NCI-H1105 treated with DMSO at 0.1 percent for 48 hours (cell line): Measurements from ENCODE around the gene SLC9A4.

Experiments
- DNase-seq: peaks from one replicate; lab custom pipeline; 2025; lab: John Stamatoyannopoulos, UW

Gene SLC9A4

DNA sequence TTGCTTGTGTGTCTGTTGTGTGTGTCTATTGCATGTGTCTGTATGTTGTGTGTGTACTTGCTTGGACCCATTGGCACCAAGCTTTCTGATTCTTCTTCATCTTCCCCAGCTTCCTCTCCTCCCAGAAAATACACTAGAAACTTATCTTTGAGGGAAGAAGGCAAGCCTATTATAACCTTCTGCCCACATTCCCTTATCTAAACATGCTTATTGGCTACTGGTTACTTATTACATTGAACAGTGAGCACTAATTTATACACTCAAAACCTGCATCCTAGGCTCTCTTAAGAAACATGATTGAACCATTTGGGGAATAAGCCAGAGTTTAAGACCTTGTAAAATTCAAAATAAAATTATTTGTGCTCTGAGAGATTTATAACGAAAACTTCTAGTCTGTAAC, 26.5 kb downstream of the SLC9A4 start:
- no peak for DNase-seq

DNA sequence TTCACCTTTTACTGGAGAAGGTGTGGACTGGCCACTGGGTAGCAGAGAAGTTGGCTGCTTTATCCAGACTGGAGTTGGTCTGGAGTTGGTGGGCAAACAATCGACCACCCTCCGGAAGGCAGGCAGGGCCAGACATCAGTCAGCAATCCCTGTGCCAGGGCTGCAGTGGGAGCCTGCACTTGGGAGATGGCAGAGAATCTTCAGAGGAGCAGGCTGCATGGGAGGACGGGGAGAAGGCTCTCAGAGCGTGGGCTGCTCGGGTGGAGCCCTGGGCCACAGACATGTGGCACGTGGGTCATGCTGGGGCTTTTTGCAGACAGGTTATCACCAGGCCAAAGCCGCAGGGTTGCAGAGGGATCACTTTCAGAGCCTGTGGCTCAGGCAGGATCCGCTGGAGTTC, 29.6 kb downstream of the SLC9A4 start:
- DNase-seq = no peak

DNA sequence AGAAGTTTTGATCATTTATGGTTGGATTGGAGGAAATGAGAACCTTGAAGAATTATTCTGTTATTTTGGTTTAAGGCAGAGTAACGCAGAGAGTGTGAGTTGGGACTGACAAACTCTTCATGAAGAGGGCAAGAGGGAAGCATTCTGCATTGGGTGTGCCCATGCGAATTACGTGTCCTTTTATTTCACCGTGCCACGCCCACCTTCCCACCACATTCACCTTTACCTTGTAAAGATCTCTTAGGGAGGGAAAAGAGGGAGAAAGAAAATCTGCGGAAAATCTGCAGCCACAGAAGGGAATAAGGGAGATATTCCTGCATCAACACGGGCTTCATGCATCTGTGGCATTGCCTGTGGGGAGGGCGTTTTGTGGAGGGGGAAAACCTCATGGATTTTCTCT, 31.8 kb downstream of the SLC9A4 start:
- DNase-seq = no peak

DNA sequence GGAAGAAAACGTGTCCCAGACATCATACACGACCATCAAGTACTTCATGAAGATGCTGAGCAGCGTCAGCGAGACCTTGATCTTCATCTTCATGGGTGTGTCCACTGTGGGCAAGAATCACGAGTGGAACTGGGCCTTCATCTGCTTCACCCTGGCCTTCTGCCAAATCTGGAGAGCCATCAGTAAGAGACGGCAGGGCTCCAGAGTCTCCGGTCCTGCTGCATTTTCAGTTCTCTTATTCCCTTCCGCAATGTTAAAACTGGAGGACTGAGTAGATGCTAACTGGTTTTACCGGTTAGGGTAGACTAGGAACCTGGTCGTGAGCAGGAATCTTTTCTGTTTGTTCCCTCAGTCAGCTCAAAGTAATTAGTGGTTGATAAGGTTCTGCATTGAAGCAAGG, 32.3 kb downstream of the SLC9A4 start:
- DNase-seq = no peak

DNA sequence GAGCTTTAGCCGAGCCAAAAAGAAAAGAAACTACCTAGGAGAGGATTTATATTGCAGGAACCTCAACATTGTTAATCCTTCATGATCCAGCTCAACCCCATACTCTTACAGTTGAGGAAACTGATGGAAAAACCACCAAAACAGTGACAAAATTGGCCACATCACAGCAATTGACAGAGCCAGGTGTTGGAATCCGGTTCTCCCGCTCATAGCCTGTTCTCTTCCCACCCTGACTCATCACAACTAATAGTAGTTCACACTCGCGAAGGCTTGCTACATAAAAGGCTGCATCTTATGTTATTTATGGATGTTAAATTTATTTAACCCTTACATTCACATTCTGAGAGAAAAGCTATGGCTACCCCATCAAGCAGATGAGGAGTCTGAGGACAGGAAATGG, 33.7 kb downstream of the SLC9A4 start:
- no peak for DNase-seq

DNA sequence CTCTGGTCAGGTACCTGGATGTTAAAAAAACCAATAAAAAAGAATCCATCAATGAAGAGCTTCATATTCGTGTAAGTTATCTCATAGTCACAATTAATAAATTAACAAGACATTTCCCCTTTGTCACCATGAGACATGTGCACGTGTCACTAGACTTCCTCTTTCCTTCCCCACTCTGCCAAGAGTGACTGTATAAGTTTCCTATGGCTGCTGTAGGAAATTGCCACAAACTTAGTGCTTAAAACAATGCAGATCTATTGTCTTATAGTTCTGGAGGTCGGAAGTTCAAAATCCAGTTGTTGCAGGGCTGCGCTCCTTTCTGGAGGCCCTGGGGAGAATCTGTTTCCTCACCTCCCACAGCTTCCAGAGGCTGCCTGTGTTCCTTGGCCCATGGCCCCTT, 35.8 kb downstream of the SLC9A4 start:
- no peak for DNase-seq

DNA sequence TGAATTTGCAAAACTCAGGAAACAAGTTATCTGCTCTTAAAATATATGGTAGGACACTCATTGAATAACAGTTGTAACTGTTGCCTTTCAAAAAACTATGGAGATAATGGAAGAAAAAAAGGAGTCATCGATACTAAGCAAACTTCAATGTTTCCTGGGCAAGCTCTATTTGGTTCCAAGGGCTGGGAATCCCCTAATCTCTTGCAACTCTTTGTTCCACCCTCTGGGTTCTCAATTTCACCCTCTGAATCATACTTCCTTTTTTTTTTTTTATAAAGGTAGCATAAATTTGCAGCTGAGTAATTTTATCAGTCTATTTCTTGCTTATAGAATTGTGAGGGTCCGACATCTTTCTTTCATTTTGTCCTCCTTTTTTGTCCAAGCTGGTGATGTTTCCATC, 36.7 kb downstream of the SLC9A4 start:
- no peak for DNase-seq

DNA sequence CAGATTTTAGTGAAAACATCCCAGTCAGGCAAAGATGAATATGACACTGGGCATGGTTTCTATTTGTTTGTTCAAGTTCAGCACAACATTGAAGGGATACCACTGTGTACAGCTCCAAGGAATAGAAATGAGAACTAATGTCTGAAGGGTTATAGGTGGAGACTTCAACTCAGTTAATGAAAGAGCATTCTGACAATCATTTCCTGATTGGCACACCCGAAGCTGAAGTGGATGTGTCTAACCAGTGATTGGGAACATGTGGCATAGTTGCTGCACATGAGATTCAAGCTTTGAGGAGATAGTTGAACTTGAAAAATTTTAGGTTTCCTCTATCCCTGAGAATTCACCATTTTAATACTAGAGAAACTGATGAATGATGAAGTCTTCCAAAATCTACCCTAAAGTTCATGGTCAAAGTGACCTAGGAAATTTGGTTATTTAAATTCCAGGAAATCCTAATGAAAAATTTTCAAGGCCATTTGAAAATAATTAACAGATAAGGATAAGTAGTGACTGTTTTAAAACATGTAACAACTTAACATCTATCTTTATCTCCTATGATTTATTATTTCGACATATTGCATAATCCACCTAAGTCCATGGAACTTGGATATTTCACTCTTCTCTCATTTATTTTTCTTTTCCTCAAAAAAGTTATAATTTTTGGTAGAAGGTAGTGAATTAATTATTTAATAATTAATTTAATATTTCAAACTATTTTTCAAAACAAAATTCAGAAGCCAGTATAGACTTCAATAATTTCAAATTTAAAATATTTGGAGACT, 38.0 kb downstream of the SLC9A4 start:
- DNase-seq = no peak

DNA sequence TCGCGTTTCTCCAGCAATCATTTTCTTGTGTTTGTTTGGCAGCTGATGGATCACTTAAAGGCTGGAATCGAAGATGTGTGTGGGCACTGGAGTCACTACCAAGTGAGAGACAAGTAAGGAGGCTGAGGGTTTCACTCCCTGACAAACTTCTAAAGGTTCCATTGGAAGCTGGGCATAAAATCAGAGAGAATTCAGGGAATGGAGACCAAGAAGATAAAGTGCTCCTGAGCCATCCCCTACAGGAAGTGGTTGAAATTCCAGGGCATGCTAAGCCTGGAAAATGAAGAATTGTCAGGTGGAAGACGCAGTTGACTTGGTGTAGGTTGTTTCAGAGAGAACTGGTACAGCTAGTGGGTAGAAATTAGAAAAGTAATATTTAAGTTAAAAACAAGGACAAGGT, 39.1 kb downstream of the SLC9A4 start:
- DNase-seq = no peak

DNA sequence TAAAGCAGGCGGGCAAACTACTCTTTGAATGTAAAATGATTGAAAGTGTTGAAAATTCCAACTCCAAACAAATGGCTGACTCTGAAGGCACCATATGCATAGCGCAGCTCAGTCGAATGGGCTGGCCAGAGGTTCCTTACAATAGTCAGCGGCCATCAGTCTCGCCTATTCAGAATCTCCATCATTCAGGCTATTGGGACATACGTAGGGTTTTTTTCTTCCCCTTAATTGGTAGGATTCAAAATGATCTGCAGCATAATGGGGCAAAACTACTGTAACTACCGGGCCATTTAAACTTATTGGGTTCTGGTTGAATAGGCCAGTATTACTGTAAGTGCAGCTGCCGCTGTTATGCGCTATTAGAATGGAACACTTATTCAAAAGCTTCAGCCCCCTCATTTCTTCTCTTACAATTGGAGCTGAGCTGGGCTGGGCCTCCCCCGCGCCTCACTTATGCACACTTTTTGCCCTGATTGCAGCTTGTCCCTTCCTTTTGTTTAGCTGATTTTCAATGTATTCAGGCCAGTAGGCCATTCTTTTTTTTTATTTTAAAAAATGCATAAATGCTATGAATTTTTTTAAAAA, 40.4 kb downstream of the SLC9A4 start:
- no peak for DNase-seq

DNA sequence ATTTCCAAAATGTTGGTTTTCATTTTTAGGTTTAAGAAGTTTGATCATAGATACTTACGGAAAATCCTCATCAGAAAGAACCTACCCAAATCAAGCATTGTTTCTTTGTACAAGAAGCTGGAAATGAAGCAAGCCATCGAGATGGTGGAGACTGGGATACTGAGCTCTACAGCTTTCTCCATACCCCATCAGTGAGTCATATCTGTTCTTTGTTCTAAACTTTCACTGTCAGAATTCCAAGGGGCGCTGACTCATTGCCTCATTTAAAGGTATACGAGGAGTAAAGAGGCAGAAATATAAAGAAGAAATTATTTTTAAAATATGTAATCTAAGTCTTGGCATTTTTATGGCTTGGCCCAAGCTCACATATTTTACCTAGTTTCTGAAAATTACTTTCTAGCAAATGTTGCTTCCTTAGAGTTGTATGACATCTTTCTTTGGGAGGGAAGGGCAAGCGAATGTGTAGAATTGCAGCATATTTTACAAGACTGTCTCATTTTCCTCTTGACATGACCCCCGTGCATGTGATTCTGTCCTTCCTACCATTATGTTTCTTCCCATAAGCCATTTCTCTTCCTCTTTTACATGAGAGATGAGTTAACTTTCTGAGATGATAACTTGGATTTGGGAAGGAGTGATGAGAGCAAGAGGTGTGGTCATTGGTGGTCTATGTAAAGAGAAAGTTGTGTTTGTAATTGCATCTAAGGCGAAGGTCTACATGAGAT, 41.2 kb downstream of the SLC9A4 start:
- DNase-seq = no peak

DNA sequence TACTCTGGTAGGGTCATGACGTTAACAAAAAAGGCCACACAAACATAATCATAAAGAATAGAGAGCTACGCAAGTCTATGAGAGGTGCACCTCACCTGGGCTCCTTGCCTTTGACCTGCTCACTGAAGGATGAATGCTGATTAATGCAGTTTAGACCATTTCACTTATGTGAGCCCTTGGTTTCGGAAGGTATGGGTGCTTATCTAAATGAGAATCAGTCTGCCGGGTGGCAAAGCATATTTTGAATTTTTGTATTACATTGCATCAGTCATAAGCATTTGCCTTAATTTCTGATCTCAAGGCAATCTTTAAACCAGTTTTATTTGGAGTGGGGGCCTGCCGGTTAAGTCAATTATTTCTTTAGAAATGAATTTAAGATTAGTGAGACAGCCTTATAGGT, 42.8 kb downstream of the SLC9A4 start:
- no peak for DNase-seq

DNA sequence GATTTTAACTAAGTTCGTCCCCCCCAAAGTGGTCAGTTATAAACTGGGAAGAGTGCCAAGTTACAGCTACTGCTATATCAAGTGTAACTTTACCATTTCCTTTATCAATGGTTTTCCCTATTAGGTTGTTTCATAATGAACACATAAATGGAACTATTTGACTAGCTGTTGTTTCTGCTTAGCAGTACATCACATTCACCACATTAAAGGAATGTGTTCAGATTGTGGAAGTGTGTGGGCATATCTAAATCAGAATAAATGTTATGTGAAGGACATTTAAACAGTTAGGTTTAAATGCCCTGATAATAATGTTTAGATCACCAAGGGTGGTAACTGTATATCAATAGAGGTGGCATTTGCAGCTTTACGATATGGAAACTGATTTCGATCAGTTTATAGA, 45.1 kb downstream of the SLC9A4 start:
- DNase-seq = no peak

DNA sequence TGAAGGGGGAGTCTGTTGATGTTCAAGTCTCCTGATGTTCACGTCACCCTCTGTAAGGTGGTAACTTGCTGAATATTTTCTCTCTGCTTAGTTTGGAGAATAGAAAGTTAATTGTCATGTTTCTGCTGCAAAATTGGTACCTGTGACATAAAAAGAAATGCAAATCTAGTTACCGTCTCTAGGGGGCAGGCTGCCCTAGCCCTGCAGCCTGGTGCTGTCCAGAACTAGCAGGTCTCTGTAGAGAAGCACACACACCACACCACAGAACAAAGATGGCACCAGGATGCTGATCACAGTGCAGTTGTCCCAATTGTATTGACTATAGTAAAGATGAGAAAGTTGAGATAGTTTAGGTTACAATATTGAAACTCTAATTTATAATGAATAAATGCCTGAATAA, 47.0 kb downstream of the SLC9A4 start:
- DNase-seq = peak; percentile 48

DNA sequence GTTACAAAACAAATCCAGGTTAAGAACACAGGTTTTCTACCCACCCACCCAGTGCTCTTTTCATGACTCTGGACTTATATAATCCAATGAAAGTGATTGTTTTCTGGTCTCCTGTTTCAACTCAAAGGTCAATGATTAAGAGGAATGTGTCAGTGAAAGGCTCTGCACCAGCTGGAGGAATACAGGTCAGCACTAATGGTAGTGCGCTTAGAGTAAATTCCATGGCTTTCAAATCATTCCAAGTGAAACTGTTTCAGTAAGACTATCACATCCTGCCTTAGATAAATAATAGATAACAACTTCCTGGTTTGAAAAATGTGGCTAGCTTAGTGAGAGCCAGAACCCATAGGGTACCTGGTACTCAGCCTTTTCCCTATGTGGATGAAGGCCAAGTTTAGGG, 47.8 kb downstream of the SLC9A4 start:
- no peak for DNase-seq

DNA sequence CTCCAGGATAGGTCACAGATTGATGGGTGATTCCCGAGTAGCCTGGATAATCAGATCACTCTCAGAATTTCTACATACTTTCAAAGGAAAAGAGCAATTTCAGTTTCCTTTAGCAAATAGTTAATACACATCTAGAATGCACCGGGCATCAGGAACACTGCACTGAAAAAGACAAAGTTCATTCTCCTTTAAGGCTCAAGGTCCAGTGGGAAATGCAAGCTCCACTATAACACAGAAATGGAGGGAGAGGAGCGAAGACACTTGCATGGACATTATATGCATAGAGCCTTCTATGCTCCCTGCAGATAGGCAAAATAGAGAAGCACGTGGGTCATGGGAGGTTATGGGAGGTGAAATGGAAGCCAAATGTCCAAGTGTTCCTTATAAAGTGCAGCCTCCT, 49.1 kb downstream of the SLC9A4 start:
- DNase-seq = no peak

DNA sequence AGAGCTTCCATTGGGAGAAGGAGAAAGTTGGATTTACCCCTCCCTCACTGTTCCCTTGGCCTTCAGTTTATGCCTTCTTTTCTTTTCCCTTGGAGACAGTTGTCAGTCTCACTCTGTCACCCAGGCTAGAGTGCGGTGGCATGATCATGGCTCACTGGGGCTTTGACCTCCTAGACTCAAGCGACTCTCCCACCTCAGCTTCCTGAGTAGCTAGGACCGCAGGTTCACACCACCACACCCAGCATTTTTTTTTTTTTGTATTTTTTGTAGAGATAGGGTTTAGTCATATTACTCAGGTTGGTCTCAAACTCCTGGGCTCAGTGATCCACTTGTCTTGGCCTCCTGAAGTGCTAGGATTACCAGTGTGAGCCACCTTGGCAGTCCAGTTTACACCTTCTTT, 49.9 kb downstream of the SLC9A4 start:
- DNase-seq = no peak

DNA sequence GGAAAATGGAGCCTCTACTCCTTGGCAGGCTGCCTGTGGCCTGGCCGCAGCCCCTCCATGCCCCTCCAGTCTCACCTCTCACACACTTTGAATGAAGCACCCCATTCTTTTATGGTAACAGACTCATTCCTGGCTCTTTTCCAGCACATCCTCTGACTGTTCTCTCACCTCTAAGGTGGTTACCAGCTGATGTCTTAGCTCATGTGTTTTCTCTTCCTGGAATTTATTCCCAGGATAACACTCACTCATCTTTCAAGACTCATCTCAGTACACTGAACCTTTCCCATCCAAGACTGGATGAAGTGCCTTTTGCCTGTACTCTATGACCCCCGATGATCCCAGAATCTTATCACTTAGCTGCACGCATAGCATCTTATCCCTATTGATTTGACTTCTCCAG, 50.6 kb downstream of the SLC9A4 start:
- no peak for DNase-seq

DNA sequence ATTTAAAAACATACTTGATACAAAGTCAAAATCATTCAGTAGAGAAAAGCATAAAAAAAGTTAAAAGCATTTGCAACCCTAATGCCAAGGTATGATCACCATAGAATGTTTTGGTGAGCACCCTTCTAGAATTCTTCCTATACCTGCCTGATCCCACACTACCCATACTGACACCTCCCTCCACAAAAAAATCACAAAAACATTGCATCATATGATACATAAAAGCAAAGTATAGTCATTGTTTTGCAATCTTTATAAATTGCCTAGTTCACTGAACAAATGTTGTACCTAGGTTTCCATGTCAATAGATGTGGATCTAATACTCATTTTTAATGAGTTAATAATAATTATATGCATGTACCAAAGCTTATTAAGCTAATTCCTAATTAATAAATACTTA, 54.1 kb downstream of the SLC9A4 start:
- no peak for DNase-seq

DNA sequence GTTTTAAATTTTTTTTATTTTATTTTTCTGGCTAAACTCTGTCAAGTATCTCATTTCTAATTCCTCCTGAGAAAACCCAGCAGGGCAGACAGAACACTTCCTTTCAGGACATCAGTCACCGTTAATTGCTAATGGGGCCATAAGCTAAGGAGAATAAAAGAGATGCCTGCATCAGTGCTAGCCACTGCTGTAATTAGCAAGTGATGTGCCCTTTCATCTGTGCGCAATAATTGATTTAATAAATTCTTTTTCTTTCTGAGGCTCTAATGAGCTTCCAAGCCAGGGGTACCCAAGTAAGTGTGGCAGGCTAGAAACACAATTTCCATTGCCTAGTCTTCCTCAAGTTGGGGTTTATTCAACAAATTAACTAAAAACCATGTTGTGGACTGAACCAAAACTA, 65.5 kb downstream of the SLC9A4 start:
- DNase-seq = no peak

DNA sequence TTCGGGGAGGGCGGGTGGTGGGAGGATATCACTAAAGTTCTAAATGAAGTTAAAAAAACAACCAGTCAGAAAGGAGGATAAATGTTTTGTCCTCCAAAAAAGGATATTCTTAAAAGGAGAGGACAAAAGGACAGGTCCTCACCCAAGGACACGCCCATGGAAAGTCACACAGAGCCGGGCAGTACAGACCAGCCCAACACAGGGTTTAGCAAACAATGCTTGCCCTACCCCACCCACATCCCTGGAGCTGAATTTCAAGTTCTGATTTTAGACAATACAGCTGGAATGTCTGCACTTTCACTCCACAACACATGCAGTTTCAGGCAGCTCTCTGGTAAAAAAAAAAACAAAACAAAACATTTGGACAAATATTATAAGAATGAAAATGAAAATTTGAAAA, 67.9 kb downstream of the SLC9A4 start:
- DNase-seq = no peak

DNA sequence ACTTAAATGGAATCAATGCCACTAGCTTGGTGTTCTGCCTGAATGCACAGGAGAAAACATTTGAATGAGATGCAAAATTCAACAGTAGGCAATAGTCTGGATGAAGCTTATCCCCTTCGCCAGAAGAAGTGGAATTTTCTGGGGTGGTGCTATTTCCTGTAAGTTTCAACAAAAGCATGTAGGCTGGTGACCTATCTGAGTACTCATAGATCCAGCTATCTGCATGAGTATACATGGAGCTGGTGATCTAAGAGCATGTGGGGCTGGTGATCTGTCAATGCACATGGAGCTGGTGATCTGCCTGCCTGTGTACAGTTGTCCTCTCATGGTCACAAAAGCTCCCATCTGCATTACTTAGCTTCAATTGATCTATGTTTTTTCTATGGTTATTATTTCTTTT, 71.2 kb downstream of the SLC9A4 start:
- DNase-seq = no peak

DNA sequence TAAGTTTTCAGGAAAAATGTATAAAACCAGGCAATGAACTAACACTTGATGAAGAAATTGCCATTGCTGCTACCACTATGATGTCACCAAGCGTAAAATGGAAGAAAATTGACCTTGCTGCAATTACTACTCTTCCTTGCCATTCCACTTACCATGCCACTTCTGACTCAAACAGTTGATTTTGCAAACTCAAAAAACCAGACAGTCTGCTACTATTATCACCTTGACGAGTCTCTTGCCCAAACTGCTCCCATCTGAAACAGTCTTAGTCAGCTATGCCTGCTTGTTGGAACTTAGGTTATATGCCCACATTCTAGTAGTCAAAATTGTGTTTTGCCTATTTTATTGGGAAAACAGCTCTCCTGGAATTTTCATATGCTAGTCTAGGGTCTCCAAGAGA, 74.4 kb downstream of the SLC9A4 start:
- DNase-seq = no peak

DNA sequence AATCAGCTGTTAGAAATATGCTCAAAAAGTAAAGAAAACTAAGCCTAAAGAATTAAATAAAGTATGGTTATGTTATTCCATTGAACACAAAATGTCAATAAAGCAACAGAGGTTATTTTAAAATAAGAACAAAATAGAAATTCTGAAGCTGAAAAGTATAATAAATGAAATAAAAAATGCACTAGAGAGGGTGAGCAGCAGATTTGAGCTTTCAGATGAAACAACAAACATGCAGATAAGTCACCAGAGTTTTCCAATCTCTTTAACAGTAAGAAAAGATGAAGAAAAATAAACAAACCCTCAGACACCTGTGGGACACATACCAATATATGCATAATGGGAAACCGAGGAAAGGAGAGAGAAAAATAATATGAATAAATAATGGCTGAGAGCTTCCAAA, 76.0 kb downstream of the SLC9A4 start:
- no peak for DNase-seq
